Measurements from ENCODE around the gene HOXB7. TPM values are rescaled to one million over a fixed set of nuclear protein-coding genes. Genes with fewer than 3 reads are reported as not detected.

Gene HOXB7
- total and polyA plus RNA-seq, 4 donors = 0.08 to 0.31 (median 0.27) TPM

DNA sequence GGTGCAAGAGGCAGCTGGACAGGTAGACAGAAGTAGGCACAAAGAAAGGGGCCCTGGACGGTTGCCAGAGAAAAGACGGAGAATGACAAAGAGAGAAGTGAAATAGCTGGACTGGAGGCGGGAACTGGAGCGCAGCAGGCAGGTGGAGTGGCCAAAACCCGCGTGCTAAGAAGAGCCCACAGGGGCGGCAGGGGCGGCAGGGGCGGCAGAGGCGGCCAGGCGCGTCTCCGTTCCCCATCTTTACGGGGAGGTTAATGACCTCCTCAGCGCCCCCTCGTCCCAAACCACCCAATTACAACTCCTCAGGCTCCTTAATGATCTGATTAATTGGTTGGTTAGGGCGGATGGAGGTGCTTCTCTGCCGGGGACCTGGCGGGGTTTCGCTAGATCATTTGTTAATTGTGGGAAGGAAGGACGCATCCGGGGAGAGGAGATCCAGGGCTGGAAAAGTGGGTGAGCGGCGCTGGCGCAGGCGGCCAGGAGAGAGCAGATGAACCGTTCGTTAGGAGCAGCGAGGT lies 30.8 kb upstream of the HOXB7 start:
- no peaks in the 10 kb centered on the region for H3K9me3 ChIP-seq (ENCODE audit: control insufficient read depth in 4 of 4, low read length in 3 of 4)
- no peak for TF ChIP-seq TAF1 (conservative IDR thresholded peaks at IDR 0.05)
- no peak for TF ChIP-seq FOXA1 (IDR thresholded peaks at IDR 0.05)
- no peak for TF ChIP-seq YY1 (IDR thresholded peaks at IDR 0.05)
- TF ChIP-seq, protein P1, sequence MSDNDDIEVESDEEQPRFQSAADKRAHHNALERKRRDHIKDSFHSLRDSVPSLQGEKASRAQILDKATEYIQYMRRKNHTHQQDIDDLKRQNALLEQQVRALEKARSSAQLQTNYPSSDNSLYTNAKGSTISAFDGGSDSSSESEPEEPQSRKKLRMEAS (IDR thresholded peaks at IDR 0.05) = no peak
- no peak for TF ChIP-seq HNF4A (conservative IDR thresholded peaks at IDR 0.05)
- no peak for TF ChIP-seq EGR1 (IDR thresholded peaks at IDR 0.05; ENCODE audit: low read depth in 2 of 2)
- TF ChIP-seq NR2F2 (IDR thresholded peaks at IDR 0.05) = no peak
- TF ChIP-seq, protein P2, sequence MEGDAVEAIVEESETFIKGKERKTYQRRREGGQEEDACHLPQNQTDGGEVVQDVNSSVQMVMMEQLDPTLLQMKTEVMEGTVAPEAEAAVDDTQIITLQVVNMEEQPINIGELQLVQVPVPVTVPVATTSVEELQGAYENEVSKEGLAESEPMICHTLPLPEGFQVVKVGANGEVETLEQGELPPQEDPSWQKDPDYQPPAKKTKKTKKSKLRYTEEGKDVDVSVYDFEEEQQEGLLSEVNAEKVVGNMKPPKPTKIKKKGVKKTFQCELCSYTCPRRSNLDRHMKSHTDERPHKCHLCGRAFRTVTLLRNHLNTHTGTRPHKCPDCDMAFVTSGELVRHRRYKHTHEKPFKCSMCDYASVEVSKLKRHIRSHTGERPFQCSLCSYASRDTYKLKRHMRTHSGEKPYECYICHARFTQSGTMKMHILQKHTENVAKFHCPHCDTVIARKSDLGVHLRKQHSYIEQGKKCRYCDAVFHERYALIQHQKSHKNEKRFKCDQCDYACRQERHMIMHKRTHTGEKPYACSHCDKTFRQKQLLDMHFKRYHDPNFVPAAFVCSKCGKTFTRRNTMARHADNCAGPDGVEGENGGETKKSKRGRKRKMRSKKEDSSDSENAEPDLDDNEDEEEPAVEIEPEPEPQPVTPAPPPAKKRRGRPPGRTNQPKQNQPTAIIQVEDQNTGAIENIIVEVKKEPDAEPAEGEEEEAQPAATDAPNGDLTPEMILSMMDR (IDR thresholded peaks at IDR 0.05; ENCODE audit: low read depth, low read length, missing input control) = no peak
- TF ChIP-seq RAD21 (IDR thresholded peaks at IDR 0.05) = no peak
- H3K36me3 ChIP-seq (ENCODE audit: control insufficient read depth in 4 of 4, insufficient read depth in 3 of 4, low read depth in 1 of 4, low read length in 3 of 4) = no peaks in the 10 kb centered on the region
- 11% methylated on average over 29 of the region's 29 CpGs for WGBS
- DNase-seq (ENCODE audit: low spot score) = no peak
- H3K9ac ChIP-seq (ENCODE audit: low read depth in 1 of 2, low read length in 2 of 2) = no peak overlapping the region
- H3K4me1 ChIP-seq (ENCODE audit: control insufficient read depth in 4 of 4, insufficient read depth in 4 of 4, low read length in 3 of 4) = peaks cover 0 to 1% (median 0%) of the 10 kb centered on the region in 4 donors
- peaks cover 21 to 41% (median 29%) of the 10 kb centered on the region in 4 donors for H3K27me3 ChIP-seq (ENCODE audit: control insufficient read depth in 4 of 4, insufficient read depth in 4 of 4, low read length in 3 of 4)
- no peak overlapping the region for H3K27ac ChIP-seq (ENCODE audit: low read depth in 1 of 2, low read length in 2 of 2)
- no peak overlapping the region for H3K4me3 ChIP-seq (ENCODE audit: low read depth in 1 of 3, low read length in 3 of 3)

DNA sequence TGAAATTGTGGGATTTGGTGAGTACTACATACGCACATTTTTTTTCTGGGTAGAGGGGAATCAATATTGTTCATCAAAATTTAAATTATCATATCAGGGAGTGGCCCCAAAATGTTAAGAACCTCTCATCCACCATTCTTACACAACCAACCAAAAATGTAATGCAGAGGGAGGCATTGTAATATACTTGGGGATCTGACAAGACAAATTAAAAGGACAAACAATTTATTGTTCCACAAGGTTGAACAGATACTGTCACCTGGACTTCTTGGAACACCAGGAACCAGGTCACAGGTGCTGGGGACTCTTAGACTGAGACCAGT lies 30.0 kb upstream of the HOXB7 start:
- no peak overlapping the region for H3K4me3 ChIP-seq (ENCODE audit: low read depth in 1 of 3, low read length in 3 of 3)
- TF ChIP-seq, protein P2 (IDR thresholded peaks at IDR 0.05; ENCODE audit: low read depth, low read length, missing input control) = no peak
- TF ChIP-seq, protein P3, sequence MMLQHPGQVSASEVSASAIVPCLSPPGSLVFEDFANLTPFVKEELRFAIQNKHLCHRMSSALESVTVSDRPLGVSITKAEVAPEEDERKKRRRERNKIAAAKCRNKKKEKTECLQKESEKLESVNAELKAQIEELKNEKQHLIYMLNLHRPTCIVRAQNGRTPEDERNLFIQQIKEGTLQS (IDR thresholded peaks at IDR 0.05) = no peak
- TF ChIP-seq TAF1 (conservative IDR thresholded peaks at IDR 0.05) (no peak), NR2F2 (IDR thresholded peaks at IDR 0.05) (no peak), JUND (IDR thresholded peaks at IDR 0.05) (no peak), FOXA1 (IDR thresholded peaks at IDR 0.05) (no peak), HNF4A (conservative IDR thresholded peaks at IDR 0.05) (no peak), HNF4G (IDR thresholded peaks at IDR 0.05) (no peak), GABPA (IDR thresholded peaks at IDR 0.05 in 1 of 2, conservative IDR thresholded peaks at IDR 0.05 in 1 of 2) (no peak)
- H3K36me3 ChIP-seq (ENCODE audit: control insufficient read depth in 4 of 4, insufficient read depth in 3 of 4, low read depth in 1 of 4, low read length in 3 of 4) = no peaks in the 10 kb centered on the region
- H3K4me1 ChIP-seq (ENCODE audit: control insufficient read depth in 4 of 4, insufficient read depth in 4 of 4, low read length in 3 of 4) = no peaks in the 10 kb centered on the region
- H3K9me3 ChIP-seq (ENCODE audit: control insufficient read depth in 4 of 4, low read length in 3 of 4) = no peaks in the 10 kb centered on the region
- peaks cover 20 to 42% (median 27%) of the 10 kb centered on the region in 4 donors for H3K27me3 ChIP-seq (ENCODE audit: control insufficient read depth in 4 of 4, insufficient read depth in 4 of 4, low read length in 3 of 4)
- no peak overlapping the region for H3K27ac ChIP-seq (ENCODE audit: low read depth in 1 of 2, low read length in 2 of 2)
- no peak overlapping the region for H3K9ac ChIP-seq (ENCODE audit: low read depth in 1 of 2, low read length in 2 of 2)
- 48% methylated on average over 1 of the region's 1 CpG for WGBS
- no peak for DNase-seq (ENCODE audit: low spot score)

Measured in liver (tissue), 9 donors.